HG03280 (cell line): Measurements from ENCODE around the gene RASGRF1.
"Not testable (repeated sequence)": the region's sequence is repeated elsewhere in the genome, so short reads cannot be mapped to it uniquely, and the experiment has no call there.

Experiments used
- ATAC-seq: cut with Tn5 transposase; IDR thresholded peaks from one replicate; pipeline ENCODE4 v1.9.1; 2021; ENCODE audit warnings: mild to moderate bottlenecking, moderate library complexity; ENCODE audit not compliant: unreplicated experiment

The RASGRF1 gene

GRCh38 chr15:78938658-78939488 is 151.7 kb downstream of the RASGRF1 start:
- peak; percentile 52 for ATAC-seq

GRCh38 chr15:78937132-78937739 is 153.3 kb downstream of the RASGRF1 start:
- ATAC-seq: no peak

GRCh38 chr15:78934655-78935023 is 155.9 kb downstream of the RASGRF1 start:
- no peak for ATAC-seq

DNA sequence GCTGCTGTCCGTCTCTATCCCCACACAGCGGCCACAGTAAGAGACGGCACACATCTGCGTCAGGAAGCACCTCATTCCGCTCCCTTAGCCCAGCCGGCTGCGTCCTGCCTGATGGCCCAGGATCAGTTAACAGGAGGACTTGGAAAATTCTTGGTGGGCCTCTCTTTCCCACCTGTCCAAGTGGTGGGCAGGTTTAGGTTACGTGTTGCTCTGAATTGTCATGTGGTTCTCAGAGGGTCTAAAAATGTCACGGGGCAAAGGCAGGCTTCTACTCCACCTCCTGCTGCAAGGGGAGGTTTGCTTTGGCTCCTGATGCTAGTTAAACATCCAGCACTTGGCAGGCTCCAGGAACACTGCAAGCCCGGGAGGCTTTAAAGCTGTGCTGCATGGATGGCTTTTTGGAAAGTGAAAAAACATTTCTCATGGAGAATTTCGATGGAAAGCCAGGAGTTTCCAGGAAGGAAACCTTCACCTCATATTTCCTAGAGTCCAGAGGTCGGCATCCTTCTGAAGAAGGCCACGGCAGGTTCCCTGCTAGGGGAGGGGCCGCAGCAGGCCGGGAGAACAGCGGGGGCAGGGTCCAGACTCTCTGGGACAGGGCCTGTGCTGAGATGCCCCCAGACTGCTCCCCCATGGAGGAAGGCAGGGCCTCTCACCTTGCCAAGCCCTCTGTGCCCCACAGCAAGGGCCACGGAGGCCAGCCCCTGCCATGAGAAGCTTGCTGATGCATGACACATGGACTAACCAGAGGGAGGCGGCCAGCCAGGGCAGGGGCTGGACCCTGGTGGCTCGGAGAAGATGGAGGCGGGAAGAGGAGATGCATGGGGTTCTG is 156.5 kb downstream of the RASGRF1 start:
- no peak for ATAC-seq

GRCh38 chr15:78933187-78933822 is 157.3 kb downstream of the RASGRF1 start:
- ATAC-seq: no peak

DNA sequence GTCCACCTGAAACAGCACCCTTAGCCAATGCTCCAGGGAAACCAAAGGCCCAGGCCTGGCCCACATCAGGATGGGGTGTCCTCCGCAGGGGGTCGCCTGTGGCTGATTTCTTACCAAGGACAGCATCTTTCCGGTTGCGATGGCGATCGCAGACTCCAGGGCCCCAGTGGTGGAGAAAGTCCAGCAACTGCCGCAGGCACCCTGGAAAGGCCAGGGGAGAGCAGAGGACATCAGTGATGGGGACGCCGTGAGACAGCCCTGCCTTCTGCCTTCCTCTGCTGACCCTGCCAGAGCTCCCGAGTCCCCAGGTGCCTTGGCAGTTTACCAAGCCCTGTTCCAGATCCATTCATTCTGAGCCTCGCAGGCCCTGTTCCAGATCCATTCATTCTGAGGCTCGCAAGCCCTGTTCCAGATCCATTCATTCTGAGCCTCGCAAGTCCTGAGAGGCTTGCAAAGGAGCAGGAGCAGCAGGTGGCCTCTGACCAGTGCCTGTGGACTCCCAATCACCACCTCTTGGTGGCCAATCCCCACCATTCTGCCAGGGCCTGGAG is 158.2 kb downstream of the RASGRF1 start:
- no peak for ATAC-seq

DNA sequence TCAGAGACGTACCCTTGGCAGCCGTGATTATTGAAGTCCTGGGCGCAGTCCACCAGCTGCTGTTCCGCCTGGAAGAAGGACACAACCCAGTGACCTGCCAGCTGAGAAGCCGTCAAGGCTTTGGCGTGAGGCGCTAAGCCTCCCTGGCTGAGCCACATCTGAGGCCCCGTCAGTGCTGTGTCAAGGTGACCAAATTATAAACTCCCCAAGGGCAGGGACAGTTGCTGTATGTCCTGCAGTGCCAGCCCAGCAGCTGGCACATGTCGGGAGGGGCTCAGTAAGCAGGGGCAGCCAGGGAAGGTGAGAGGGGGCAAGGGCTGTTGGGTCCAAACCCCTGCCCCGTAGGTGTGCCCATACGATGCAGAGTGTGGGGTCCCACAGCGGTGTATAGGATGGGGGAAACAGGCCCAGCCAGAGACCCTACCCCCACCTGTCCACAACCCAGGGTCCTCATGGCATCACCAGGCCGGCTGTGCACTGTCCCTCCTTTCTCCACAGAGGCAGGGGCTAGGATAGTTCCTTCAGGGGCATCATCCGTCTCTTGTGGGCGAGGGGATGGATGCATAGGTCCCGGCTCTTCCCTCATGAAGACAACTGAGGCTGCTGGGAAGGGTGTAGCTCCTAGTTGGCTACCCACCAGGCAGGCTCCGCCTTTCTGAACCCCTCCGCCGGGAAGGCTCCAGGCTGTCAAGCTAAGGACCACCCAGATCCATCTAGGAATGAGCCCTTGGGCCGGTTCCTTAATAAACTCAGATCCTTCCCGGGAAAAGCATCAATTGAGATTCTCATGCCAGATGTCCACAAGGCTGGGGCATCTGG is 158.9 kb downstream of the RASGRF1 start:
- ATAC-seq: no peak

GRCh38 chr15:78930577-78931388 is 159.8 kb downstream of the RASGRF1 start:
- ATAC-seq: no peak

- no peak for ATAC-seq
Measured at GRCh38 chr15:78929536-78930264, 160.9 kb downstream of the RASGRF1 start.

- ATAC-seq: no peak
Measured at GRCh38 chr15:78928616-78929093, 161.9 kb downstream of the RASGRF1 start.

DNA sequence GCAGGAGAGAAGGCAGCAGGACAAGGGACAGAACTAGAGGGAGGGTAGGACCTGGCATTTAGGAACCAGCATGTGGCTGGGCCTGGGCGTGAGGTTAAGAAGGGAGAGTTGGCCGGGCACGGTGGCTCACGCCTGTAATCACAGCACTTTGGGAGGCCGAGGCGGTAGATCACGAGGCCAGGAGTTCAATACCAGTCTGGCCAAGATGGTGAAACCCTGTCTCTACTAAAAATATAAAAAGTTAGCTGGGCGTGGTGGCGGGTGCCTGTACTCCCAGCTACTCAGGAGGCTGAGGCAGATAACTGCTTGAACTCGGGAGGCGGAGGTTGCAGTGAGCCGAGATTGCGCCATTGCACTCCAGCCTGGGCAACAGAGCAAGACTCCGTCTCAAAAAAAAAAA is 162.4 kb downstream of the RASGRF1 start:
- not testable (repeated sequence) for ATAC-seq

- ATAC-seq: no peak
Measured at GRCh38 chr15:78927077-78927790, 163.3 kb downstream of the RASGRF1 start.

- ATAC-seq: no peak
Measured at GRCh38 chr15:78925956-78926743, 164.4 kb downstream of the RASGRF1 start.

DNA sequence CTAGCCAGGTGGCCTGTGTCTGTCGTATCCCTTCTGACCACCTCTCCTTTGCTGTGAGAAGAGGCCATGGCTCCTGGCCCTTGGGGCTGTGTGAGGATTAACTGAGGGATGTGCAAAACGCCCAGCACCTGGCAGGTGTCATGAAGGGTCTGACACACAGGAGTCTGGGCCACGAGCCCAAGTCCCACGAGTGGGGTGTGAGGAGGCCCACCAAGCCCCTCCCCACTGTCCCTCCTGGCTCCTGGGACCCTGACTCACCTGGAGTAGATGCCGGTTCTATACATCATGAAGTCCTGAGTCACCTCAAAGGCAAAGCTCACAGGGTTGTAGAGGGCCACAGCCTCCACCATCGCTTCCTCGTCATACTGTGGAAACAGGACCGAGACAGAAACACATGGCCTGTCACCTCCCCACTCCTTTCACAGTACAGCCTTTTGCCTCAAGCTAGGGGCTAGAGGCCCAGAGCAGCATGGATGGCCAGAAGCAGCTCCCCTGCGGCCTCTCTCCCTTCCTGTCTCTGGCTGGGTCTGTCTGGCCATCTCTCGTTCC is 165.4 kb downstream of the RASGRF1 start:
- no peak for ATAC-seq

DNA sequence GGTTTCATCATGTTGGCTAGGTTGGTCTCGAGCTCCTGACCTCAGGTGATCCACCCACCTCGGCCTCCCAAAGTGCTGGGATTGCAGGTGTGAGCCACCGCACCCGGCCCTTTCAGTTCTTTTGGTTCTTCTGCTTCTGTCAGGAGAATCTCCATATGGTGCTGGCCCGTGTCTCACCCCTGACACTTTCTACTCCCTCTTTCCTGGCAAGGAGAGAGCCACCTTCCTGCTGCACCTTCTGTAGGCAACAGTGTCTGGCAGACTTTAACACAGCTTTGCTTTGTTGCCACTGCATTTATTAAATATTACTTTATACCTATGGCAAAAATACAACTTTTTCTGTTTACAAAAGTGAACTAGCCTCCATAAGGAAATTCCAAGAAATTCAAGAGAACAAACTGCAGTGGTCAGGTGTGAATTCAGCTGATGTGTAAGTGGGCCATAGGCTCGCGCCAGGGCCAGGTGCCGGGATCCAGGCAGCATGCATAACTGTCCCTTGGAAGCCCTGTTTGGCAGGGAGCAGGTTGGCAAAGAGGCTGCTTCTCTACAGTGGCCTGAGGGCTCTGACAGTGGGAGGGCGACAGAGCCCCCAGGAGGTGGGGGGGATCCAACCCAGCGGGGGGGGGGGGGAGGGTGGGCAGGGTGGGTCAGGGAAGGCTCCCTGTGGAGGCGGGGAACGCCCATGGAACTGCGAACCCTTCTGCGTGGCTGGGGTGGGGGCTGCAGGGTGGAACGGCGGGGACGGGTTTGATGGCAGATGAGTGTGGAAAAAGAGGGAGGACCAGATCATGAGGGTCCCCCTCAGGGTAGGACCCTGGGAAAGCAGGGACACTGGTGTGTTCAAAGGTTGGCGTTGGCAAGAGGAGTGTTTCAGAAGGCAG is 166.9 kb downstream of the RASGRF1 start:
- no peak for ATAC-seq

DNA sequence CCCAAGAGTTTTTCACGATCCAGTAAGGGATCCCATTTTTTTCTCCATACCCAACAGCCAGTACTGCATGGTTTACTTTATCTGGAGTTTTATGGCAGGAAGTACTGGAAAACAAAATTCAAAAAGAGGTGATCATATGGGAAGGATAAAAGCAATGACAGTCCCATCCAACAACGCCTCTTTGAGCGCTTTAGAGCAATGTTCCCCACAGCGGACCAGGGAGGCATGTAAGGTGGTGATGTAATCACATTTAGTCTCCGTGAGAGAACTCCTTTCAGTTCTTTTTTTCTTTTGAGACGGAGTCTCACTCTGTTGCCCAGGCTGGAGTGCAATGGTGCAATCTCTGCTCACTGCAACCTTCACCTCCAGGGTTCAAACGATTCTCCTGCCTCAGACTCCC is 167.6 kb downstream of the RASGRF1 start:
- no peak for ATAC-seq
